NCI-H187 treated with DMSO at 0.1 percent for 48 hours (cell line): ENCODE results near the gene BICRA.

ENCODE experiments used
- DNase-seq: peaks from one replicate; lab custom pipeline; 2025; lab: John Stamatoyannopoulos, UW

Gene BICRA

DNA sequence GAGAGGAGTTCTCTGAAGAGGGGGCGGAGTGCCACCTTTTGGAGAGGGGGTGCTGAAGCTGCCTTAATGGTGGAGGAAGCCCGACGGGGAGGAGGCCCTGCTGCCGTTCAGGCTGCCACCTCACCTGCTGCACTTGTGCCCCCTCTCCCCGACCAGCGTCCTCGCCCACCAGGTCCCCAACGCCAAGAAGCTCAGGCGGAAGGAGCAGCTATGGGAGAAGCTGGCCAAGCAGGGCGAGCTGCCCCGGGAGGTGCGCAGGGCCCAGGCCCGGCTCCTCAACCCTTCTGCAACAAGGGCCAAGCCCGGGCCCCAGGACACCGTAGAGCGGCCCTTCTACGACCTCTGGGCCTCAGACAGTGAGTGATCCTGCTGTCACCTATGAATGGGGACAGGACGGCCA is 141.8 kb downstream of the BICRA start:
- DNase-seq = no peak

GRCh38 chr19:47752440-47753211 is 143.7 kb downstream of the BICRA start:
- no peak for DNase-seq
